ENCODE results near the gene TMED5.
"Not testable (repeated sequence)": the region's sequence is repeated elsewhere in the genome, so short reads cannot be mapped to it uniquely, and the experiment has no call there.

DNA sequence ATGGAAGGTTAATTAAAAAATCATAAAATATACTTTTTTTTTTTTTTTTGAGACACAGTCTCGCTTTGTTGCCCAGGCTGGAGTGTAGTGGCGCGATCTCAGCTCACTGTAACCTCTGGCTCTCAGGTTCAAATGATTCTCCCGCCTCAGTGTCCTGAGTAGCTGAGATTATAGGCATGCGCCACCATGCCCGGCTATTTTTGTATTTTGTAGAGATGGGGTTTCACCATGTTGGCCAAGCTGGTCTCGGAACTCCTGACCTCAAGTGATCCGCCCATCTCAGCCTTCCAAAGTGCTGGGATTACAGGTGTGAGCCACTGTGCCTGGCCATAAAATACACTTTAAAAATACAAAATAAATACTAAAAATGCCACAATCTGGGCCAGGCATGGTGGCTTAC lies 16.9 kb downstream of the TMED5 start:
- not testable (repeated sequence) for TF ChIP-seq EZH2 (IDR thresholded peaks at IDR 0.05); FOXP2 (optimal IDR thresholded peaks at IDR 0.05; ENCODE audit: control extremely low read depth, extremely low read length, insufficient read depth); POLR2AphosphoS5 (IDR thresholded peaks at IDR 0.05; ENCODE audit: borderline replicate concordance, low read depth, low read length)

Data from SK-N-MC (cell line).